HG03280 (cell line): ENCODE results near the gene RPN2.
A peak's percentile ranks its signal among the peaks of the same experiment; 100 is the strongest.

Source experiments
- ATAC-seq: cut with Tn5 transposase; IDR thresholded peaks from one replicate; pipeline ENCODE4 v1.9.1; 2021; ENCODE audit warnings: mild to moderate bottlenecking, moderate library complexity; ENCODE audit not compliant: unreplicated experiment

The RPN2 gene

DNA sequence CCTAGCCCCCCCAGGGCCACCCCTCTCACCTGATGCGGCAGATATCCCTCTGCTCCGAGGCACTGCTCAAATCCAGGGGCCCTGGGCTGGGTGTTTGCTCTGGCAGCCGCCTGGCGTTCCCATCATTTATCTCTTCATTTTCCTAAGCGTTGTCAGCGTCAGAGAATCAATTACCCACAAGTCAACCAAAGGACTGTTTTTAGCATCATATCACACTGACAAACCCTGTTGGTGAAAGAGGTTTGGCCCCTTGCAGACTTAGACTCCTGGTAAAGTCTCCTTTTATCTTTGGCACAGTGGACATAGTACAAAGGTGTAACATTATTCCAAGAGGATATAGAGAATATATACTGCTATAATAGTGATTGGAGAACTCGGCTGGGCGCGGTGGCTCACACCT, 82.6 kb downstream of the RPN2 start, which contains the start of gene GHRH:
GHRH (minus strand) TSS at position 101 of the 400 bp plus-strand sequence. CDS start 4,925 bp downstream, outside the sequence.
- ATAC-seq, result no peak

DNA sequence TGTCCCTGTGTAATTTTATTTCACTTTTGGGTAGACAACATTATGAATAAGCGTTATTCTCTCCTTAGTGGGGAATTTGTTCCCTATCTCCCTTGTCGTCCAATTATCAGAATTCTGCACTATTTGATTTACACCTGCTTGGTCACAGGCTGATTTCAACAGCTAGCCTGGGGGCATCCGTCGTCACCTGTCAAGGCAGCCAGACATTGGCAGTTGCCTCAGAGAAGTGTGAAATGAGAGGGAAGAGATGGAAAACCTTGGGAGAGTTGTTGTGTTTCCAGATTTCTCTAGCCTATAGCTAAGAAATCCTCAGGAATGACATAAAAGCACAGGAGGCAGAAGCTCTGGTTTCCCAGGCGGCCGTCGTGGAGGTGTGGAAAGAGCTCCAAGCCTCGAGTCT, 83.4 kb downstream of the RPN2 start:
- ATAC-seq, result no peak

DNA sequence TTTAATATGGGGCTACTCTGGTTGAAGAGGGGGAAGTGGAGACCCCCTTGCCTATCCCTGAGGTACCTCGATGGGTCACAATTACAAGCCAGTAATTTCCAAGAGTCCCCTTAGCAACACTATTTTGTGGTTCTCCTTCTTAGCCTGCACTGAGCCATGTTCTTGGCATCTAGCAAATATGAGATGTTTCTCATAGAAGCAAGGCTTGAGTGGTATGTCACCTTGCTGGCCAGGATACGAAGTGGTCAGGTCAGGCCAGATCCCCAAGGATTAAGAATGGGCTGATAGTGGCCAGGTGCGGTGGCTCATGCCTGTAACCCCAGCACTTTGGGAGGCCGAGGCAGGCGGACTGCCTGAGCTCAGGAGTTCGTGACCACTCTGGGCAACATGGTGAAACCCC, 84.6 kb downstream of the RPN2 start:
- ATAC-seq, result no peak

GRCh38 chr20:37265152-37265551, 86.0 kb downstream of the RPN2 start:
- ATAC-seq, result no peak

DNA sequence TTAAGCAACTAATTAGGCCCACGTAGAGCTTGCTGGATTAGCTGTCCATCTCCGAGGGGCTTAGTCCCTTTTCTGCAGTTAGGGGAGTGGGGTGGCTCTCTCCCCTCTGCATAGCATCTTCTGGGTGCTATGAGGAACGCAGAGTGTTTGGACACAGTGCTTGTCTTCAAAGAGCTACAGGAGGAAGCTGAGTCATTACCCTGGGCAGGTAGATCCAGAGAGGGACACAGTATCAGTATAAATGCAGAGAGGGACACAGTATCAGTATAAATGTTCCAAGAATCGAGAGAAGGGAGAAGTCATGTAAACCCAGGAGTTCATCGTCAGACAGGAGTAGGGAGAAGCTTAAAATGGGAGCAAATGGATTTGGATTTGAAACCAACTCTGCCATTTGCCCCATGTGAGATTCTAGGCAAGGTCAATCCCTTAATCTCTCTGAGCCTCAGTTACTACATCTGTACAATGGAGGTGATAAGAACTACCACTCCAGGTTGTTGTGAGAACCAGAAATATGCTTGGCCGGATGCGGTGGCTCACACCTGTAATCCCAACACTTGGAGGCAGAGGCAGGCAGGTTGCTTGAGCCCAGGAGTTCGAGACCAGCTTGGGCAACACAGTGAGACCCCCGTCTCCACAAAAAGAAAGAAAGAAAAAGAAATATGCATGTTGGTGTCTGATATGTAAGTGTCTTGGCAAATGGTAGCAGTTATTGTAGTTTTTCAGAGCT, 88.0 kb downstream of the RPN2 start:
- ATAC-seq, result no peak

GRCh38 chr20:37267667-37268313, 88.7 kb downstream of the RPN2 start:
- no peak for ATAC-seq

GRCh38 chr20:37270576-37271420, 91.7 kb downstream of the RPN2 start:
- ATAC-seq, result no peak

DNA sequence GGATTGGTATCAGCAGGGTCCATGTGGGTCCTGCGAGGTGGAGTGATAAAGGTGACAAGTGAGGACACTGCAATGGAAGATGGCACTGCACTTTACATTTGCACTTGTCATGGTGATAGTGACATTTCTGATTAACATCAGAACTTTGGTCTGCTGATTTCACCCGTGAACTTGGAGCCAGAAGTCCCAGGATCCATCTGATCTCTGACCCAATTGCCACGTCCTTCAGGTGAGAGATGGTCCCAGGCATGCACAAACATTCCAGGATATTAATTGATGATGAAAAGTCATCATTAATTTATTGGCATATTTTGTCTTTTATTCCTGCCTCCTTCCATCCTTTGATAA, 92.3 kb downstream of the RPN2 start:
- no peak for ATAC-seq

DNA sequence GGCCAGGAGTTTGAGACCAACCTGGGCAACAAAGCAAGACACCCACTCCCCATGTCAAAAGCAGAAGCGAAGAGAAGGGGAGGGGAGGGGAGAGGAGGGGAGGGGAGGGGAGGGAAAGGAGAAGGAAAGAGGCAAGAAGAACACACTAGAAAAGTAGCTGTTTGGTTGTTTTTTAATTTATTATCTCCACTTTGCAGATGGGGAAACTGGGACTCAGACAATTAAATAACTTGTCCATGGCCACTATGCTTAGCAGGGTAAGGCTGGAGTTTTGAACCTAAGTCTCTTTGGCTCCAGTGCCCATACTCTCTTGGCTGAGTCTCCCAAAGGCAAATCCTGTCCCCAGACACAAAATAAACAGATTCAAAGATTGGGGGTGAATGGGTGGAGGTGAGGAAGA, 94.9 kb downstream of the RPN2 start:
- no peak for ATAC-seq

- no peak for ATAC-seq
These were observed 95.9 kb downstream of the RPN2 start for GRCh38 chr20:37274851-37275524.

DNA sequence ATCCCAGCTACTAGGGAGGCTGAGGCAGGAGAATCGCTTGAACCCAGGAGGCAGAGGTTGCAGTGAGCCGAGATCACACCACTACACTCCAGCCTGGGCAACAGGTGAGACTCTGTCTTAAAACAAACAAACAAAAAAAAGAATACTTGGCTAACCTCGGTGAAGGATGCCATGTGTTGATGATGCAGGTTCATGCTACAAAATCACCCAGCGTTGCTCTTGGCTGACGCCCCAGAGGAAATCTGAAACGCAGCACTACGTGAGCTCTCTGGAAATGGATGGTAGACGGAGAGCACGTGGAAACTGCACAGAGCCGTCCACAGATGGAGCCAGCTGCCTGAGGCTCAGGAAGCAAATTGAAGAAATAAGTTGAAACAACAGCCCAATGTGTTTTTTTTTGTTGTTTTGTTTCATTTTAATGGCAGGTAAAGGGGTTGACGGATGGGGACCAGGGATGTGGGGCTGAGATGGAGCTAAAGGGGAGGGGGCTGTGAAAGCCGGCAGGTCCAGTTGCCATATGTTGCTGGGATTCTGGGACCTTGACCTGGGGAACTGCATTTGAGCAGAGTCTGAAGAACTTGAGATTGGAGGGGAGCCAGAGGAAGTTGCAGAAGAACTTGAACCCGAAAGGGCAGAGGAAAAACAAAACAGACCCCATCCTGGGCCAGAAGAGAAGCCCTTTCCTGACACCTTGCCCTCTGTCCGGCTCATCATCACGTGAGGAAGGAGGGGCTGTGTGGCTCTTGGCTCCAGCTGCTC, 97.5 kb downstream of the RPN2 start:
- peak; percentile 62 for ATAC-seq

DNA sequence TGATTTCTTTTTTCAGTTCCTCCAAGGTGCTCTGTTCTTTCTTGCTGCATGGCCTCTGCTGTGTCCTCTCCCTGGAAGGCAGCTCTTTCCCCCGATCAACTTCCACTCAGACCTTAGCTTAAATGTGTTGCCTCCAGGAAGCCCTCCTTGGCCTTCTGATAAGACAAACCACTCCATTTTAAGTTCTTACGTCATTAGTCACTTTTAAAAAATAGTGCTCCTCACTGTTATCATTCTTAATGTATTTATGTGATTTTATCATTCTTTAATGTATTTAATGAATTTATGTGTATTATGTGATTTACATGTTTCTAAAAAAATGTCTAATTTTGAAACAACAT, 98.1 kb downstream of the RPN2 start:
- ATAC-seq, result no peak

- no peak for ATAC-seq
These were observed 99.9 kb downstream of the RPN2 start for GRCh38 chr20:37278966-37279590.

GRCh38 chr20:37279820-37280219, 100.7 kb downstream of the RPN2 start:
- ATAC-seq, result no peak

GRCh38 chr20:37280403-37280802, 101.3 kb downstream of the RPN2 start:
- no peak for ATAC-seq

GRCh38 chr20:37282556-37282955, 103.4 kb downstream of the RPN2 start:
- no peak for ATAC-seq

DNA sequence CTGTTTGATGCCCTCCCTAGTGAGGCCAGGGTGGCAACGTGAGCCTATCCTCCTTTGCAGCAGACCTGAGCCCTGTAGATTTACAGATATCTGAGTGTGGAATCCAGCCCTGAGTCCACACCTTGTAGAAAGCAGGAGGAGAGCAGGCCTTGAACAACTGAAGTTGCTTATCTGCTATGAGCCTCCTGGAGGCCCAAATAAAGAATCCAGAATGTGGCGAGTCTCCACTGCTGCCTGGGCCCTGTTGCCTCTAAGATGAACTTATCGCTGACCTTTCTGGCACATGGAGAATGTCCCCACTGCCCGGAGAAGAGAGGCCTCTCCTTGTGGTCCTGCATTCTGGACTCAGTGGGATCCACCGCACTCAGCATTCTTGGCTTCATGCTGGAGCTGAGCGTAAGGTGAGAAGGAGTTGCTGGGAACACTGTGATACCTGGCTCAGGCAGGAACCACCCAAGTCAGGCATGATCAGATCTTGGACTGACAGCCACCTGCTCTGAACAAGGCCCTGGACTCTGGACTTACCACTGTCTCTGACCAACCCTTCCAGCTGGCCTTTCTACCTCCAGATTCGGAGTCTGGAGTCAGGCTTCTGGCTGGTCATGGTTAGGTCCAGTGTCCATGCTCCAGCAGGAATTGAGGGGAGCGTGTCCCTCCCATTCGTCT, 104.5 kb downstream of the RPN2 start:
- no peak for ATAC-seq

DNA sequence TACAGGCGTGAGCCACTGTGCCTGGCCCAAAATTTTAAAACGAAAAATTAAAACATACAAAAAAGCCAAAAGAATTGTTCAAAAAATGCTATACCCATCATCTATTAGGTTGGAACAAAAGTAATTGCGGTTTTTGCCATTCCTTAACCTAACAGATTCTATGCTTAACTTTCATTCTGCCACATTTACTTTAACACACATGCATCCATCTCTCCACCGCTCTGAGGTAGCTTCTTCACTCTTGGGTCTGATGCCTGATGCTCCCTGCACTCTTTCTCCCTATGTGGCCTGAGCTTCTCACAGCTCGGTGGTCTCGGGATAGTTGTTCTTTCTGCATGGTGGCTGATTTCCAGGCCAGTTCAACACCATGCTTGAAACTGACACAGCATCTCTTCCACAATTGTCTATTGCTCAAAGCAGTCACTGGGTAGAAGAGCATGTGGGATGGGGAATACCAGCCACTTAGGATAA, 105.6 kb downstream of the RPN2 start:
- ATAC-seq, result no peak

DNA sequence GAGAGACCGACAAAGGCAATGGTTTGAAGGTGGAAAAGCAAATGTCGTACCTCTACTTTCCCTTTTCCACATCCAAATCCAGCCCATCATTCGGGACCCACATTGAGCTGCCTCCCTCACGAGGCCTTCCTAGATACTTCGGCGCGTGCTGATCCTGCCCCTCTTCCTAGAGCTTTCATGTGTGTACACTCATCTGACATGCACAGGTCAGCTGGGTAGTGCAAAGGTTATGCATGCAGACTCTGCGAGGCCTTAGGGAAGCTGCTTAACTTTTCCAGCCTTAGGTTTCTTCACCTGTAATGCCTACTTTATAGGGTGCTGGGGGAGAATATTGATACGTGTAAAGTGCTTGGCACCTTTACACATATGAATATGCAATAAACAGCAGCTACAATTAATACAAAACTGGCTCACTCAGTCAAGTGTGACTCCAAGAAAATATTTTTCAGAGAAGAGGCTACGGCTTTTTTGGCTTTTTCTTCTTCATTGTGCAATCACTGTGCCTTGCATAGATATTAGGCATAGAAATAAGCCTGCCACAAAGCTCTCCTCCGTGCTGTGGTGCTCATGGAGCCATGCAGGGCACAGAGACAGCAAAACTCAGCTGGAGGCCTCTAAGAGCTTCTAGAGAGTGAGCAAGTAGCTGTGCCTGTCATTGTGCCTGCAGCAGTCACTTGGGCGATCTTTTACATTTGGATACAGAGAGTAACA, 106.7 kb downstream of the RPN2 start:
- no peak for ATAC-seq
